NCI-H226 (cell line): ENCODE measurements around the gene VGLL2.
"Not testable (repeated sequence)": the region's sequence is repeated elsewhere in the genome, so short reads cannot be mapped to it uniquely, and the experiment has no call there.

Experiments used
- DNase-seq: peaks from one replicate; pipeline ENCODE4 v3.0.0-alpha.2; 2015

The VGLL2 gene

GRCh38 chr6:117265410-117266256 is at the start of gene VGLL2:
TSS of gene VGLL2 (plus strand) at chr6:117265558. CDS start at chr6:117265764, 206 bp downstream.
- DNase-seq: peak; percentile 80

- DNase-seq: no peak
Measured at GRCh38 chr6:117222861-117223260, 42.5 kb upstream of the VGLL2 start.

- DNase-seq: no peak
Measured at GRCh38 chr6:117226778-117227177, 38.6 kb upstream of the VGLL2 start.

GRCh38 chr6:117227245-117227962 is 38.0 kb upstream of the VGLL2 start:
- peak; percentile 47 for DNase-seq

- DNase-seq: no peak
Measured at GRCh38 chr6:117228202-117228601, 37.2 kb upstream of the VGLL2 start.

- no peak for DNase-seq
Measured at GRCh38 chr6:117229870-117230269, 35.5 kb upstream of the VGLL2 start.

- no peak for DNase-seq
Measured at GRCh38 chr6:117231466-117231865, 33.9 kb upstream of the VGLL2 start.

- no peak for DNase-seq
Measured at GRCh38 chr6:117232196-117232595, 33.2 kb upstream of the VGLL2 start.

GRCh38 chr6:117233145-117233544 is 32.2 kb upstream of the VGLL2 start:
- peak; percentile 37 for DNase-seq

- DNase-seq: peak; percentile 50
Measured at GRCh38 chr6:117237561-117237960, 27.8 kb upstream of the VGLL2 start.

GRCh38 chr6:117244571-117244970 is 20.8 kb upstream of the VGLL2 start:
- DNase-seq: not testable (repeated sequence)

- not testable (repeated sequence) for DNase-seq
Measured at GRCh38 chr6:117244979-117245378, 20.4 kb upstream of the VGLL2 start.

- DNase-seq: no peak
Measured at GRCh38 chr6:117253785-117254184, 11.6 kb upstream of the VGLL2 start.

GRCh38 chr6:117262799-117263198 is 2.6 kb upstream of the VGLL2 start:
- no peak for DNase-seq

GRCh38 chr6:117263353-117263927 is 1.9 kb upstream of the VGLL2 start:
- DNase-seq: no peak

- no peak for DNase-seq
Measured at GRCh38 chr6:117264369-117264691, 1.0 kb upstream of the VGLL2 start.

GRCh38 chr6:117264692-117265409 is 507 bp upstream of the VGLL2 start:
- DNase-seq: peak; percentile 8

- no peak for DNase-seq
Measured at GRCh38 chr6:117266257-117267053, 1.1 kb downstream of the VGLL2 start.

- no peak for DNase-seq
Measured at GRCh38 chr6:117267054-117267347, 1.6 kb downstream of the VGLL2 start.

- no peak for DNase-seq
Measured at GRCh38 chr6:117267766-117268534, 2.6 kb downstream of the VGLL2 start.

- DNase-seq: no peak
Measured at GRCh38 chr6:117268924-117269323, 3.6 kb downstream of the VGLL2 start.

GRCh38 chr6:117269638-117270054 is 4.3 kb downstream of the VGLL2 start:
- no peak for DNase-seq
